ENCODE results near the gene IL20RB. TPM values are rescaled to one million over a fixed set of nuclear protein-coding genes. Genes with fewer than 3 reads are reported as not detected.

The IL20RB gene
- total RNA-seq, 2 experiments from 2014 or later: 1.1 to 3.1 TPM

DNA sequence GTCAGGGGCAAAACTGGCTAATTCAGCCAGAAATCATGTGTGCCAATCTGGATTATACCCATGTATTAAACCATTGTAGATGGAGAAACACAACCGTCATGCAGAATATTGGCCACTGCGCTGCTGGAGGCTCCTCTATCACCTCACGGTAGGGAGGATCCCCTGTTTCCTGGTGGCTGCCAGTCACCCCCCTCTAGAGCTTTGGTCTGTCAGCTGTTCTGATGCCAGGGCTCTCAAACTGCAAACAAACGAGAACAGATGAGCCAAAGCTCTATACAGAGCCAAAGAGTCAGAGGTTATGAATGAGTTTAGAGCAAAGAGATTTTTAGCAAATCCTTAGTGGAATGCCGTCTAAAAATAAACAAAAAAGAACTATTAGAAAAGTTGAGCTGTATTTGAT lies 62.5 kb downstream of the IL20RB start:
- Histone ChIP-seq H3K9me3 (ENCODE audit: low read length) (no peaks in the 10 kb centered on the region), H3K4me3 (ENCODE audit: low read depth, low read length, poor library complexity, severe bottlenecking) (no peak overlapping the region), H3K4me1 (ENCODE audit: insufficient read depth, low read length, poor library complexity, severe bottlenecking) (no peaks in the 10 kb centered on the region), H3K4me2 (ENCODE audit: low read length) (no peak overlapping the region), H3K79me2 (ENCODE audit: insufficient read depth, low read depth, low read length) (no peaks in the 10 kb centered on the region), H4K20me1 (ENCODE audit: insufficient read depth, low read length) (no peaks in the 10 kb centered on the region), H2AFZ (ENCODE audit: low read length) (no peak overlapping the region), H3K27ac (ENCODE audit: low read depth, low read length, poor library complexity, severe bottlenecking) (no peak overlapping the region), H3K9me2 (ENCODE audit: insufficient read depth, low read length) (no peaks in the 10 kb centered on the region), H3K36me3 (ENCODE audit: insufficient read depth, low read length) (no peaks in the 10 kb centered on the region)
- ChIA-PET CTCF (ENCODE audit: unreplicated experiment) (no interaction called here), POLR2A (interaction anchor here (0.7 to 1.8 kb wide), 2 partner anchors 255 to 433 kb away, joined by 3 read pairs; no protein-coding TSS in a partner anchor)
- BruUV-seq (replicated peaks): no TSS peak
- no peak for DNase-seq (ENCODE audit: low spot score)
- intact Hi-C loops (cut with micrococcal nuclease; ENCODE audit: unreplicated experiment): no loop called here
- no peak for TF ChIP-seq EZH2phosphoT487 (IDR thresholded peaks at IDR 0.05; ENCODE audit: borderline replicate concordance, low read depth, low read length)
- TF ChIP-seq, protein P1, sequence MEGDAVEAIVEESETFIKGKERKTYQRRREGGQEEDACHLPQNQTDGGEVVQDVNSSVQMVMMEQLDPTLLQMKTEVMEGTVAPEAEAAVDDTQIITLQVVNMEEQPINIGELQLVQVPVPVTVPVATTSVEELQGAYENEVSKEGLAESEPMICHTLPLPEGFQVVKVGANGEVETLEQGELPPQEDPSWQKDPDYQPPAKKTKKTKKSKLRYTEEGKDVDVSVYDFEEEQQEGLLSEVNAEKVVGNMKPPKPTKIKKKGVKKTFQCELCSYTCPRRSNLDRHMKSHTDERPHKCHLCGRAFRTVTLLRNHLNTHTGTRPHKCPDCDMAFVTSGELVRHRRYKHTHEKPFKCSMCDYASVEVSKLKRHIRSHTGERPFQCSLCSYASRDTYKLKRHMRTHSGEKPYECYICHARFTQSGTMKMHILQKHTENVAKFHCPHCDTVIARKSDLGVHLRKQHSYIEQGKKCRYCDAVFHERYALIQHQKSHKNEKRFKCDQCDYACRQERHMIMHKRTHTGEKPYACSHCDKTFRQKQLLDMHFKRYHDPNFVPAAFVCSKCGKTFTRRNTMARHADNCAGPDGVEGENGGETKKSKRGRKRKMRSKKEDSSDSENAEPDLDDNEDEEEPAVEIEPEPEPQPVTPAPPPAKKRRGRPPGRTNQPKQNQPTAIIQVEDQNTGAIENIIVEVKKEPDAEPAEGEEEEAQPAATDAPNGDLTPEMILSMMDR (conservative IDR thresholded peaks at IDR 0.05; ENCODE audit: low read length): no peak

DNA sequence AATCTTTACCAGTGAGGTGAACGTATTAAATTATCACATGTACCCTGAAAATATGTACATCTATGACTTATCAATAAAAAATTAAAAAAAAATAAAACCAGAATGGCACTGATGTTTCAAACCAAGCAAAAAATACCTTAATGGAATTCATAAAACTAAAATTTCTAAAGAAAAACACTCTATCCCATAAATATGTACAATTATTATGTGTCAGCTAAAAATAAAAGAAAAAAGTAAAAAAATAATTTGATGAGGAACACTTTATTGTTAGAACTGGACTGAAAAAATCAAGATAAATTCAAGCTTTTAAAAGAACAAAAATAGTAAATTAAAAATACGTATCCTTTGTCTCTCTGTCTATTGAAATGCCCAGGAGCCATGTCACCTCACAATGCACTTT lies 63.1 kb downstream of the IL20RB start:
- no peaks in the 10 kb centered on the region for H3K9me2 ChIP-seq (ENCODE audit: insufficient read depth, low read length)
- POLR2A ChIA-PET: interaction anchor here (0.7 to 1.8 kb wide), 2 partner anchors 255 to 433 kb away, joined by 3 read pairs; no protein-coding TSS in a partner anchor

DNA sequence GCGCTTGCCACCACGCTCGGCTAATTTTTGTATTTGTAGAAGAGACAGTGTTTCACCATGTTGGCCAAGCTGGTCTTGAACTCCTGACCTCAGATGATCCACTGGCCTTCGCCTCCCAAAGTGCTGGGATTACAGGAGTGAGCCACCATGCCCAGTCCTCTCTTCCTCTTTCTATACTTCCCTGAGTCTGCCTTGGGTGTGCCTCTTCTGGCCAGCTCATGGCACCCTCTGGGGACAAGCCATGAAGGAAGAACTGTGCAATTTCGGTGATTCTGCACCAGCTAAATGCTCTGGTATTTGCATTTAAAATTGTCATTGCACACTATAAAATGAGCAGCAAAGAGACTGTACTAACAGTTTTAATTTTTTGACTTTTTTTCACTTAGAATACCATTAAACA lies 66.6 kb downstream of the IL20RB start:
- H2AFZ ChIP-seq (ENCODE audit: low read length): no peak overlapping the region
- H3K9me3 ChIP-seq (ENCODE audit: low read length): no peaks in the 10 kb centered on the region
- no peaks in the 10 kb centered on the region for H3K79me2 ChIP-seq (ENCODE audit: insufficient read depth, low read depth, low read length)
- no peaks in the 10 kb centered on the region for H3K4me1 ChIP-seq (ENCODE audit: insufficient read depth, low read length, poor library complexity, severe bottlenecking)
- no peaks in the 10 kb centered on the region for H3K36me3 ChIP-seq (ENCODE audit: insufficient read depth, low read length)
- intact Hi-C loops (cut with micrococcal nuclease; ENCODE audit: unreplicated experiment): no loop called here
- TF ChIP-seq, protein P1 (conservative IDR thresholded peaks at IDR 0.05; ENCODE audit: low read length): no peak
- no peak for TF ChIP-seq EZH2phosphoT487 (IDR thresholded peaks at IDR 0.05; ENCODE audit: borderline replicate concordance, low read depth, low read length)
- ChIA-PET POLR2A (interaction anchor here (0.6 to 1.5 kb wide), 2 partner anchors 51 to 981 kb away, joined by 3 to 5 read pairs; no protein-coding TSS in a partner anchor), CTCF (ENCODE audit: unreplicated experiment) (no interaction called here)
- H3K4me3 ChIP-seq (ENCODE audit: low read depth, low read length, poor library complexity, severe bottlenecking): no peak overlapping the region
- no peak overlapping the region for H3K27ac ChIP-seq (ENCODE audit: low read depth, low read length, poor library complexity, severe bottlenecking)
- no peak overlapping the region for H3K4me2 ChIP-seq (ENCODE audit: low read length)
- H4K20me1 ChIP-seq (ENCODE audit: insufficient read depth, low read length): no peaks in the 10 kb centered on the region
- H3K9me2 ChIP-seq (ENCODE audit: insufficient read depth, low read length): no peaks in the 10 kb centered on the region
- DNase-seq (ENCODE audit: low spot score): no peak
- BruUV-seq (replicated peaks): no TSS peak

More for the DNA sequence above, 63.1 kb downstream of the IL20RB start:
- TF ChIP-seq, protein P1 (conservative IDR thresholded peaks at IDR 0.05; ENCODE audit: low read length): no peak
- TF ChIP-seq EZH2phosphoT487 (IDR thresholded peaks at IDR 0.05; ENCODE audit: borderline replicate concordance, low read depth, low read length): no peak
- no peak overlapping the region for H3K27ac ChIP-seq (ENCODE audit: low read depth, low read length, poor library complexity, severe bottlenecking)
- no peaks in the 10 kb centered on the region for H3K9me3 ChIP-seq (ENCODE audit: low read length)
- no peak for DNase-seq (ENCODE audit: low spot score)
- H3K4me3 ChIP-seq (ENCODE audit: low read depth, low read length, poor library complexity, severe bottlenecking): no peak overlapping the region
- H2AFZ ChIP-seq (ENCODE audit: low read length): no peak overlapping the region
- no peaks in the 10 kb centered on the region for H3K79me2 ChIP-seq (ENCODE audit: insufficient read depth, low read depth, low read length)
- no peaks in the 10 kb centered on the region for H3K36me3 ChIP-seq (ENCODE audit: insufficient read depth, low read length)
- no peaks in the 10 kb centered on the region for H4K20me1 ChIP-seq (ENCODE audit: insufficient read depth, low read length)
- no peak overlapping the region for H3K4me2 ChIP-seq (ENCODE audit: low read length)
- H3K4me1 ChIP-seq (ENCODE audit: insufficient read depth, low read length, poor library complexity, severe bottlenecking): no peaks in the 10 kb centered on the region
- BruUV-seq (replicated peaks): no TSS peak
- CTCF ChIA-PET (ENCODE audit: unreplicated experiment): no interaction called here
- intact Hi-C loops (cut with micrococcal nuclease; ENCODE audit: unreplicated experiment): no loop called here

All from OCI-LY7 (cell line).